ENCODE measurements around the gene RANBP3.

Gene RANBP3

DNA sequence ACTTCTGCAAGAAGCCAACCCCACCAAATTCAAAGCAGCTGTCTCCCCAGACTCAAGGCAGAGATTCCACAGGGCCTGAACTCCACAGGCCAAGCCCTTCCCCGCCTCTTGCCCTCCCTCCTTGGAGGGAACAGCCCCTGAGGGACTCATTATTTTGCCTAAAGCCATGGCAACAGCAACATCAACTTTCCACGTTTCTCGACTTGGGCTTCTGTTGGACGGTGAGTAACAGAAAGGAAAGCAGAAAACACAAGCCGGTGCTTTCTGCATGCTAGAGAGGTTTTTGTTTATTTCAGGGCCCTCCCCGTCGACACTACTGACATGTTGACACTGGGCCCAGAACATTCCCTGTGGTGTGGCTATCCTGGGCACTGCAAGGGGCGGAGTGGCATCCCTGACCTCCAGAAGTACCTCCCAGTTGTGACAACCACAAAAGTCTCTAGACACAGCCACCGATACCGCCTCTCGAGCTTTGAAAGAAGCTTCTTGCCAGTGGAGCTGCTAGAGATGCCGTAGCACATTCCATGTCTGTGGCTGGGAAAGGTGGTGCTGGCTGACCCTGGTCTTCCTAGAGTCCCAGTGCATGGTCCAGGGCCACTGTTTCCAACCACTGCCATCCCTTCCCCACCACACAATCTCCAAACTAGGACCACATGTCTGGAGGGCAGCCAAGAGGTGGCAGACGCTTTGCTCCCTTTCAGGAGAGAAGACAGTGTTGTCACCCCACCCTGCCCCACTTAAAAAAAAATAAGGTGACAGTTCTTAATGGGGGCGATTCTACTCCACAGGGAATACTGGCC is 51.1 kb downstream of the RANBP3 start:
- peak; percentile 70 for DNase-seq
- H3K9me3 Mint-ChIP-seq: no peaks in the 10 kb centered on the region
- TF ChIP-seq, protein P1, sequence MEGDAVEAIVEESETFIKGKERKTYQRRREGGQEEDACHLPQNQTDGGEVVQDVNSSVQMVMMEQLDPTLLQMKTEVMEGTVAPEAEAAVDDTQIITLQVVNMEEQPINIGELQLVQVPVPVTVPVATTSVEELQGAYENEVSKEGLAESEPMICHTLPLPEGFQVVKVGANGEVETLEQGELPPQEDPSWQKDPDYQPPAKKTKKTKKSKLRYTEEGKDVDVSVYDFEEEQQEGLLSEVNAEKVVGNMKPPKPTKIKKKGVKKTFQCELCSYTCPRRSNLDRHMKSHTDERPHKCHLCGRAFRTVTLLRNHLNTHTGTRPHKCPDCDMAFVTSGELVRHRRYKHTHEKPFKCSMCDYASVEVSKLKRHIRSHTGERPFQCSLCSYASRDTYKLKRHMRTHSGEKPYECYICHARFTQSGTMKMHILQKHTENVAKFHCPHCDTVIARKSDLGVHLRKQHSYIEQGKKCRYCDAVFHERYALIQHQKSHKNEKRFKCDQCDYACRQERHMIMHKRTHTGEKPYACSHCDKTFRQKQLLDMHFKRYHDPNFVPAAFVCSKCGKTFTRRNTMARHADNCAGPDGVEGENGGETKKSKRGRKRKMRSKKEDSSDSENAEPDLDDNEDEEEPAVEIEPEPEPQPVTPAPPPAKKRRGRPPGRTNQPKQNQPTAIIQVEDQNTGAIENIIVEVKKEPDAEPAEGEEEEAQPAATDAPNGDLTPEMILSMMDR (IDR thresholded peaks at IDR 0.05): no peak
- H3K27ac Mint-ChIP-seq: peak overlapping the region; percentile 99
- peak overlapping the region; percentile 11 for H3K4me3 Mint-ChIP-seq
- H3K36me3 Mint-ChIP-seq (ENCODE audit: low read depth): peaks cover 68% of the 10 kb centered on the region
- no peaks in the 10 kb centered on the region for H3K27me3 Mint-ChIP-seq (ENCODE audit: low read depth, poor library complexity)
- peaks cover 66% of the 10 kb centered on the region for H3K4me1 Mint-ChIP-seq

DNA sequence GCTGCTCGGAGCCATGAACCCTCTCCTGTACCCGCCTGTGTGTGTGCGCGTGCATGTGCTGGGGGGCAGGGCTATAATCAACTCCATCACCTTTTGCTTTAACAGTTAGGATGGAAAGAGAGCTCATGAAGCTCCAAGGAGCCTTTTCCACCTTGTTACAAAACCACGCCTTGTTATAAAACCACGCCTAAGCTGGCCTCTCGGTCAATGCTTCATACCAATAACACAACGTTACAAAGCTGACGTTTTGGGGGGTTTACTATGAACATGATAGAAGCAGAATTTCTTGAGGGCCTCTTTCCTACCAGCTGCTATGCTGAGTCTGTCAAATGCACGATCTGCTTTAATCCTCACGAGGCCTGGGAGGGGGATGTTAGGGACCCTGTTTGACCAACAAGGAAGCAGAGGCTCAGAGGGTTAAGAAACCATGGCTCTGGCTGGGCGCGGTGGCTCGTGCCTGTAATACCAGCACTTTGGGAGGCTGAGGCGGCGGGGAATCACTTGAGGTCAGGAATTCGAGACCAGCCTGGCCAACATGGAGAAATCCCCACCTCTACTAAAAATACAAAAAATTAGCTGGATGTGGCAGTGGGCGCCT is 52.0 kb downstream of the RANBP3 start:
- TF ChIP-seq, protein P1 (IDR thresholded peaks at IDR 0.05): no peak
- no peaks in the 10 kb centered on the region for H3K9me3 Mint-ChIP-seq
- no peaks in the 10 kb centered on the region for H3K27me3 Mint-ChIP-seq (ENCODE audit: low read depth, poor library complexity)
- peak overlapping the region; percentile 99 for H3K27ac Mint-ChIP-seq
- no peak for DNase-seq
- H3K4me1 Mint-ChIP-seq: peaks cover 58% of the 10 kb centered on the region
- H3K36me3 Mint-ChIP-seq (ENCODE audit: low read depth): peaks cover 65% of the 10 kb centered on the region
- H3K4me3 Mint-ChIP-seq: no peak overlapping the region

DNA sequence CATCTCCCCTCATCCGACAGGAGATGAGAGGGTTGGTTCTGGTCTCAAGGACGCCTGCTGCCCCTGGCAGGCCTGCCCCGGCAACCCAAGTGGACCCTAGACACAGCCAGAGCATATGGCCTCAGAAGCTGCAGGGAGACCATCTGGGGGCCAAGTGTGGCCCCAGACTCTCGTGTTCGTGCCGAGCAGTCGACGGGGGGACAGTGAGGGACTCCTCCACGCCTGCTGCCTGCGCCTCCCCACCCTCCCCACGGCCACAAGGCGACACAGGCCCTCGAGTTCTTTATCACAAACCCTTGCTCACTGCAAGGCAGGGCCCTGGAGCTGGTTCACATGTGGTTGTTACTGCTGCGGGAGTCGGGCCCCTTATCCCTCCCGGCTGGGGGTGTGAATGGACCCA is 54.6 kb downstream of the RANBP3 start:
- no peak for DNase-seq
- H3K4me1 Mint-ChIP-seq: peaks cover 32% of the 10 kb centered on the region
- H3K9me3 Mint-ChIP-seq: no peaks in the 10 kb centered on the region
- H3K4me3 Mint-ChIP-seq: no peak overlapping the region
- TF ChIP-seq, protein P1 (IDR thresholded peaks at IDR 0.05): no peak
- H3K27ac Mint-ChIP-seq: peak overlapping the region; percentile 93
- H3K36me3 Mint-ChIP-seq (ENCODE audit: low read depth): peaks cover 43% of the 10 kb centered on the region
- H3K27me3 Mint-ChIP-seq (ENCODE audit: low read depth, poor library complexity): no peaks in the 10 kb centered on the region

DNA sequence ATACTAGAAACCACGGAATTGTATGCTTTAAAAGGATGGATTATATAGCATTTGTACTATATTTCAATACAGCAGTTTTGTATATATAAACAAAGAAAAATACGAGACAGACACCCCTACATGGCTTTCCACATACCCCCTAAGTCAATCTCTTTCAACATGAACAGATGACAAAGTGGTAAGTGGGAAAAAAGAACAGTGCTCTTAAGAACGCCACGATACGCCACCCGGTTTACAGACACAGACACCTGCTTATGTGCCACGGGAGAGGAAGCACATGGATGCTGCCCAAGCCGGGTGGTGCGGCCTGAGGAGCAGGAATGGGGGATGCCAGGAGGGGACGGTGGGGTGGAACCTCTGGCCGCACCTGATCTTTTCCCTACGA is 55.8 kb downstream of the RANBP3 start:
- TF ChIP-seq, protein P1 (IDR thresholded peaks at IDR 0.05): no peak
- Mint-ChIP-seq H3K36me3 (ENCODE audit: low read depth) (peaks cover 35% of the 10 kb centered on the region), H3K9me3 (no peaks in the 10 kb centered on the region), H3K27me3 (ENCODE audit: low read depth, poor library complexity) (no peaks in the 10 kb centered on the region), H3K4me1 (peaks cover 20% of the 10 kb centered on the region), H3K4me3 (no peak overlapping the region), H3K27ac (peak overlapping the region; percentile 74)
- no peak for DNase-seq

DNA sequence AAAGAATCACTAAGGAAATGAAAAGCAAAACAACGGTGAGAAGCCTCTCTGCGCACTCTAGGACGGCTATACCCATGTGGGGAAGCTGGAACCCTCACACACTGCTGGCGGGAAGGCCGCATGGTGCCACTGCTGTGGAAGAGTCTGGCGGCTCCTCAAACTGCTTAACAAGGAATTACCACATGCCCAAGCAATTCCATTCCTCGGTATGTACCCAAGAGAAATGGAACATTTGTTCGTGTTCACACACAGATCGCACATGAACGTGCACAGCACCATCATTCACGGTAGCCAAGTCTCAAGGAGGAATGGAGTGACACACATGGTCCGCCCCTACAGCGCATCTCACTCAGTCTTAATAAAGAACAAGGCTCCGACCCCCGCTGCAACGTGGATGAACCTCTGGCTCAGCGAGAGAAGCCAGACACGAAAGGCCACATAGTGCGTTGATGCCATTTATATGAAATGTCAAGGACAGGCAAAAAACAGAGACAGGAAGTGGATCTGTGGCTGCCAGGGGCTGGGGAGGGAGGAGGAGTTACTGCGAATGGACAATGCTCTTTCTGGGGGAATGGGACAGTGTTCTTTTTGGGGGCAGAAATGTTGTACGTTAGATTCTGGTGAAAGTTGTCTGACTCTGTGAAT is 56.3 kb downstream of the RANBP3 start:
- H3K9me3 Mint-ChIP-seq: no peaks in the 10 kb centered on the region
- peaks cover 15% of the 10 kb centered on the region for H3K4me1 Mint-ChIP-seq
- no peak overlapping the region for H3K4me3 Mint-ChIP-seq
- H3K27ac Mint-ChIP-seq: peak overlapping the region; percentile 74
- TF ChIP-seq, protein P1 (IDR thresholded peaks at IDR 0.05): no peak
- DNase-seq: no peak
- peaks cover 35% of the 10 kb centered on the region for H3K36me3 Mint-ChIP-seq (ENCODE audit: low read depth)
- H3K27me3 Mint-ChIP-seq (ENCODE audit: low read depth, poor library complexity): no peaks in the 10 kb centered on the region

Measured in nephron progenitor cell (in vitro differentiated cells).